Neuronal stem cell (in vitro differentiated cells): Measurements from ENCODE around the gene CLEC4G.

Experiments
- DNase-seq: peaks from one replicate; pipeline ENCODE4 v3.0.0-alpha.2; 2013; ENCODE audit warnings: low spot score
- H2AFZ ChIP-seq: one replicate; pipeline ENCODE4 v1.6.1; 2013; ENCODE audit warnings: mild to moderate bottlenecking, low read length, inconsistent platforms
- H2AK5ac ChIP-seq: 2 replicates; pipeline ENCODE4 v1.6.1; 2013; ENCODE audit warnings: low read depth, mild to moderate bottlenecking, inconsistent platforms, low read length, moderate library complexity, mixed read lengths
- H2BK120ac ChIP-seq: 2 replicates; pipeline ENCODE4 v1.6.1; 2013; ENCODE audit warnings: low read depth, mild to moderate bottlenecking, inconsistent platforms, low read length, moderate library complexity, mixed read lengths
- H2BK12ac ChIP-seq: one replicate; pipeline ENCODE4 v1.6.1; 2013; ENCODE audit warnings: low read length, inconsistent platforms
- H2BK15ac ChIP-seq: 2 replicates; pipeline ENCODE4 v1.6.1; 2013; ENCODE audit warnings: mild to moderate bottlenecking, low read length, inconsistent platforms, mixed read lengths
- H2BK5ac ChIP-seq: one replicate; pipeline ENCODE4 v1.6.1; 2013; ENCODE audit warnings: inconsistent platforms, mild to moderate bottlenecking, low read length, moderate library complexity
- H3K14ac ChIP-seq: one replicate; pipeline ENCODE4 v1.6.1; 2013; ENCODE audit warnings: low read length, inconsistent platforms
- H3K18ac ChIP-seq: 2 replicates; pipeline ENCODE4 v1.6.1; 2013; ENCODE audit warnings: low read length, inconsistent platforms
- H3K23ac ChIP-seq: 2 replicates; pipeline ENCODE4 v1.6.1; 2013; ENCODE audit warnings: low read depth, mild to moderate bottlenecking, mixed read lengths, low read length, inconsistent platforms; ENCODE audit not compliant: poor library complexity
- H3K27ac ChIP-seq: replicated peaks from 3 replicates; pipeline ENCODE4 v1.5.1; 2013; ENCODE audit warnings: low read length, inconsistent platforms
- H3K27me3 ChIP-seq, 3 experiments: 2 replicates each; pipeline ENCODE4 v1.6.1; 2013; ENCODE audit warnings: low read length in 3 of 3, mild to moderate bottlenecking in 2 of 3, inconsistent platforms in 1 of 3, low read depth in 1 of 3, mixed read lengths in 1 of 3, moderate library complexity in 1 of 3; ENCODE audit not compliant: control insufficient read depth in 3 of 3, insufficient read depth in 3 of 3
- H3K36me3 ChIP-seq, 2 donors: replicated peaks in 1 of 2; 2 replicates each; pipeline ENCODE4 v1.6.1; 2013; ENCODE audit warnings: low read length in 2 of 2; ENCODE audit not compliant: control insufficient read depth in 2 of 2, insufficient read depth in 2 of 2
- H3K4ac ChIP-seq: 2 replicates; pipeline ENCODE4 v1.6.1; 2013; ENCODE audit warnings: inconsistent platforms, mild to moderate bottlenecking, low read length, moderate library complexity
- H3K4me1 ChIP-seq, 2 donors: 1 replicate in 1 of 2; 2 replicates in 1 of 2; pipeline ENCODE4 v1.6.1; 2013; ENCODE audit warnings: low read length in 2 of 2, low read depth in 1 of 2; ENCODE audit not compliant: control insufficient read depth in 2 of 2, insufficient read depth in 1 of 2
- H3K4me2 ChIP-seq: one replicate; pipeline ENCODE4 v1.6.1; 2013; ENCODE audit warnings: mild to moderate bottlenecking, low read length, inconsistent platforms; ENCODE audit not compliant: insufficient read depth, poor library complexity, severe bottlenecking
- H3K4me3 ChIP-seq, 2 donors: 2 replicates each; pipeline ENCODE4 v1.5.1; 2013; ENCODE audit warnings: low read length in 2 of 2, mild to moderate bottlenecking in 2 of 2, inconsistent platforms in 1 of 2, moderate library complexity in 1 of 2
- H3K79me1 ChIP-seq: one replicate; pipeline ENCODE4 v1.6.1; 2013; ENCODE audit warnings: low read depth, mild to moderate bottlenecking, inconsistent platforms, low read length, moderate library complexity
- H3K9ac ChIP-seq: one replicate; pipeline ENCODE4 v1.6.1; 2013; ENCODE audit warnings: mild to moderate bottlenecking, low read depth, low read length, inconsistent platforms; ENCODE audit not compliant: poor library complexity
- H3K9me3 ChIP-seq, 2 donors: replicated peaks in 1 of 2; 2 replicates each; pipeline versions ENCODE3 to v1.6.1; 2013; ENCODE audit warnings: low read length in 2 of 2, mild to moderate bottlenecking in 2 of 2, inconsistent platforms in 1 of 2, low read depth in 1 of 2, mixed read lengths in 1 of 2, moderate library complexity in 1 of 2; ENCODE audit not compliant: control insufficient read depth in 2 of 2, insufficient read depth in 1 of 2
- H4K8ac ChIP-seq: one replicate; pipeline ENCODE4 v1.6.1; 2013; ENCODE audit warnings: low read depth, mild to moderate bottlenecking, inconsistent platforms, low read length, moderate library complexity
- H4K91ac ChIP-seq: one replicate; pipeline ENCODE4 v1.6.1; 2013; ENCODE audit warnings: low read length, low read depth, mild to moderate bottlenecking, inconsistent platforms; ENCODE audit not compliant: poor library complexity
- WGBS, 2 donors: extraction: QIAGEN DNeasy Blood & Tissue Kit; methylation state at CpG; one replicate each; pipeline ENCODE4 v1.1.7; 2013; ENCODE audit warnings: missing lambda C conversion rate in 2 of 2, mixed read lengths in 1 of 2; ENCODE audit not compliant: insufficient read length in 2 of 2, insufficient replicate concordance in 1 of 2; ENCODE audit errors: extremely low coverage in 2 of 2; 5-methylcytosine and 5-hydroxymethylcytosine counted together

CLEC4G gene

DNA sequence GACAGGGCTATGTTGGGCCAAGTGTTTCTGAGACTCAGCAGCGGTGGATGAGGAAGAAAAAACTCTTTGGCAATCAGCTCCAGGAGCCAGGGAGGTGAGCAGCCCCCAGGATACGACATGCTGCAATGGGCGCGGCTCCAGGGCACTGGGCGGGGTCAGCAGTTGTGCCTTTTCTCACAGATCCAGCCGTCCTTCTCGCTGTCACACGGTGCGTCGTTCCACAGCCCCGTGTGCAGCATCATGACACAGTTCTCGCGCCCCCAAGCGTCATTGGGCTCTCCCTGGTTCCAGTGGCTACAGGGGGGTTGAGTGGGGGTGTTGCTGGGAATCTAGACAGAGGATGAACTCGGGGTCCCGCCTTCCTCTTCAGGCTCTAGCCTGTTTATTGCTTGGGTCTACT lies 2.7 kb downstream of the CLEC4G start:
- Histone ChIP-seq H3K4ac (no peak overlapping the region), H2AFZ (no peak overlapping the region), H2BK15ac (no peak overlapping the region), H3K27me3 (peaks cover 20 to 54% (median 54%) of the 10 kb centered on the region in 3 experiments), H3K27ac (no peak overlapping the region), H3K9ac (no peak overlapping the region), H3K4me3 (peak overlapping the region in 1 of 2 donors; percentile 8), H3K18ac (no peak overlapping the region), H3K14ac (peak overlapping the region; percentile 82), H2AK5ac (peak overlapping the region; percentile 5), H3K9me3 (peaks cover 0 to 2% of the 10 kb centered on the region in 2 donors), H3K23ac (no peak overlapping the region), H3K79me1 (no peaks in the 10 kb centered on the region), H2BK5ac (peak overlapping the region; percentile 39), H3K4me1 (no peaks in the 10 kb centered on the region), H4K91ac (no peak overlapping the region), H4K8ac (no peak overlapping the region), H3K36me3 (no peaks in the 10 kb centered on the region), H2BK12ac (no peak overlapping the region), H2BK120ac (no peak overlapping the region), H3K4me2 (no peak overlapping the region)
- no peak for DNase-seq
- no CpG with 5 or more reads among the region's 16 CpGs for WGBS, 2 donors

DNA sequence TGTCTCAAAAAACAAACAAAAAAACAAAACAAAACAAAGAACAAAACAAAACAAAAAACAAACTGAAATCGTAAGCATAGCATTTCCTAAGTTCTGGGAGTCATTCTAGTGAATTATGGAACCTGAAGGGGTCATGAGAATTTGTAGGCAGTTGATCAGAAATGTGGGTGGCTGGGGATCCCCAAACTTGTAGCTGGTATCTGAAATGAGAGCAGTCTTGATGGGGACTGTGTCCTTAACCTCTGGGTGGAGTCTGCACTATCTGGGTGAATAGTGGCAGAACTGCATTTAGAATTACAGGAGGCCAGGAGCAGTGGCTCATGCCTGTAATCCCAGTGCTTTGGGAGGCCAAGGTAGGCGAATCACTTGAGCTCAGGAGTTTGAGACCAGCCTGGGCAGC lies 6.1 kb downstream of the CLEC4G start:
- WGBS, 2 donors, result no CpG with 5 or more reads among the region's 2 CpGs
- no peak overlapping the region for H2BK12ac ChIP-seq

DNA sequence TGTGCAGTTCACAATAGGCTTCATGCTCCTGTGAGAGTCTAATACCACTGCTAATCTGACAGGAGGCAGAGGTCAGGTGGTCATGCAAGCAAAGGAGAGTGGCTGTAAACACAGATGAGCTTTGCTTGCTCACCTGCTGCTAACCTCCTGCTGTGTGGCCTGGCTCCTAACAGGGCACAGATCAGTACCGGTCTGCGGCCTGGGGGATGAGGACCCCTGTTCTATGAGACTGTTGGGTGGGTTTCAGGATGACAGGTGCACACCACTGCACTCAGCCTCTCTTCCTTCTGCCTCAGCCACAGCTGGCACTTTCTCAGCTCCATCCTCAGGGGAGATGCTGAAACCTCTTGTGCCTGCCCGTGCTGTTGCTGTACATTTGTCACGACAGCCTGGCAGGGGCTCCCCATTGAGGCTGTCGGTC lies 9.7 kb downstream of the CLEC4G start:
- WGBS, 2 donors, result no CpG with 5 or more reads among the region's 5 CpGs
- peaks cover 0 to 7% (median 2%) of the 10 kb centered on the region in 3 experiments for H3K27me3 ChIP-seq
- no peaks in the 10 kb centered on the region for H3K79me1 ChIP-seq

More for the DNA sequence above, 6.1 kb downstream of the CLEC4G start:
- no peak overlapping the region for H3K4me3 ChIP-seq
- H3K79me1 ChIP-seq, result no peaks in the 10 kb centered on the region
- H3K4me1 ChIP-seq, result peaks cover 0 to 2% of the 10 kb centered on the region in 2 donors
- H2AFZ ChIP-seq, result no peak overlapping the region
- no peak for DNase-seq
- H4K8ac ChIP-seq, result no peak overlapping the region
- H3K4ac ChIP-seq, result no peak overlapping the region
- no peak overlapping the region for H3K14ac ChIP-seq
- peaks cover 13 to 41% (median 35%) of the 10 kb centered on the region in 3 experiments for H3K27me3 ChIP-seq
- H3K9ac ChIP-seq, result no peak overlapping the region
- H3K4me2 ChIP-seq, result no peak overlapping the region
- H2AK5ac ChIP-seq, result no peak overlapping the region
- H3K9me3 ChIP-seq, result peaks cover 0 to 2% of the 10 kb centered on the region in 2 donors
- no peaks in the 10 kb centered on the region for H3K36me3 ChIP-seq
- no peak overlapping the region for H4K91ac ChIP-seq
- H2BK15ac ChIP-seq, result no peak overlapping the region
- no peak overlapping the region for H3K27ac ChIP-seq
- H3K18ac ChIP-seq, result no peak overlapping the region
- no peak overlapping the region for H3K23ac ChIP-seq
- H2BK120ac ChIP-seq, result no peak overlapping the region
- H2BK5ac ChIP-seq, result no peak overlapping the region

DNA sequence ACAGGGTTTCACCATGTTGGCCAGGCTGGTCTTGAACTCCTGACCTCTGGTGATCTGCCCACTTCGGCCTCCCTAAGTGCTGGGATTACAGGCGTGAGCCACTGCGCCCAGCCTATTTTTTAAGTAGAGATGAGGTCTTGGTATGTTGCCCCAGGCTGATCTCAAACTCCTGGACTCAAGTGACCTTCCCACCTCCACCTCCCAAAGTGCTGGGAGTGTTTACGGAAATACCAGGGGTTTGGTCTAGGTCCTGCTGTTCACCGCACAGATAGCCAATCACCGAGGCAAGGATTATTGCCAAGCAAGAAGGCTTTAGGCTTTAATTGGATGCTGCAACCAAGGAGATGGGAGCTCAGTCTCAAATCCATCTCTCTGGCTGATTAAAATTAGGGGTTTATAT lies 11.6 kb downstream of the CLEC4G start:
- Histone ChIP-seq H3K23ac (no peak overlapping the region), H3K4me3 (no peak overlapping the region), H2AK5ac (no peak overlapping the region), H2BK5ac (no peak overlapping the region), H4K8ac (no peak overlapping the region), H3K79me1 (no peaks in the 10 kb centered on the region), H3K4me2 (no peak overlapping the region), H3K14ac (no peak overlapping the region), H2AFZ (no peak overlapping the region), H2BK15ac (no peak overlapping the region), H3K27me3 (peaks cover 0 to 7% (median 0%) of the 10 kb centered on the region in 3 experiments), H2BK120ac (no peak overlapping the region), H3K9me3 (no peaks in the 10 kb centered on the region), H3K9ac (no peak overlapping the region), H3K4ac (no peak overlapping the region), H2BK12ac (no peak overlapping the region), H3K18ac (no peak overlapping the region), H3K36me3 (no peaks in the 10 kb centered on the region), H3K4me1 (peaks cover 0 to 2% of the 10 kb centered on the region in 2 donors), H4K91ac (no peak overlapping the region), H3K27ac (no peak overlapping the region)
- WGBS, 2 donors, result no CpG with 5 or more reads among the region's 6 CpGs
- DNase-seq, result no peak

More for the DNA sequence above, 9.7 kb downstream of the CLEC4G start:
- Histone ChIP-seq H4K8ac (no peak overlapping the region), H2BK120ac (no peak overlapping the region), H3K23ac (no peak overlapping the region), H3K4ac (no peak overlapping the region), H3K4me3 (no peak overlapping the region), H2AK5ac (peak overlapping the region; percentile 46), H4K91ac (no peak overlapping the region), H3K9ac (no peak overlapping the region), H3K14ac (no peak overlapping the region), H2AFZ (no peak overlapping the region), H2BK5ac (no peak overlapping the region), H3K9me3 (no peaks in the 10 kb centered on the region), H3K4me2 (no peak overlapping the region), H3K18ac (no peak overlapping the region), H2BK15ac (no peak overlapping the region), H3K27ac (no peak overlapping the region), H3K36me3 (no peaks in the 10 kb centered on the region), H3K4me1 (peaks cover 0 to 2% of the 10 kb centered on the region in 2 donors), H2BK12ac (no peak overlapping the region)
- no peak for DNase-seq
